ENCODE data around the gene ZFHX3.

Gene ZFHX3

GRCh38 chr16:72971370-72971769, 76.6 kb downstream of the ZFHX3 start:
- no peak overlapping the region for H3K4me3 Mint-ChIP-seq
- no peak overlapping the region for H3K27ac Mint-ChIP-seq
- no peak for ATAC-seq (replicated peaks)
- no peaks in the 10 kb centered on the region for H3K36me3 Mint-ChIP-seq
- H3K27me3 Mint-ChIP-seq: no peaks in the 10 kb centered on the region
- DNase-seq: no peak
- no peaks in the 10 kb centered on the region for H3K4me1 Mint-ChIP-seq
- H3K9me3 Mint-ChIP-seq: no peaks in the 10 kb centered on the region

DNA sequence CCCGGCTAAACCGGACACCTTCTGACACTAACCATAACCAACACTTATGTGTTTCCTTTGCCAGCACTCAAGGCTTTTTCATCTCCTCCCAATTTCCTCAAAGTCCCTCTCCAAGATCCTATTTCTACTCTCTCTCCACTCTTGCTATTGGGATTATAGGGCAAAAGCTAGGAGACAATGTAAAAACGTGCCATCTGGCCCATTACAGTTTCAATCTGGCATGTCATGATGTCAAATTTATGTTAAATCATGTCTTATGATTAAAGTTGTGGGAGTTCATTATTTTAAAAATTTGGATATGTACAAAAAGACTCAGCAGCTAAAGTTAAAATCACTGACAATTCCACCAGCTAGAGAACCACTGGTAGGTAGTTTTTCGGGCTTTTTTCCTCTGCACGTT, 77.3 kb downstream of the ZFHX3 start:
- H3K27me3 Mint-ChIP-seq: no peaks in the 10 kb centered on the region
- no peaks in the 10 kb centered on the region for H3K9me3 Mint-ChIP-seq
- ATAC-seq (replicated peaks): no peak
- no peaks in the 10 kb centered on the region for H3K4me1 Mint-ChIP-seq
- H3K36me3 Mint-ChIP-seq: no peaks in the 10 kb centered on the region
- DNase-seq: no peak
- no peak overlapping the region for H3K4me3 Mint-ChIP-seq
- H3K27ac Mint-ChIP-seq: no peak overlapping the region

GRCh38 chr16:72969812-72970211, 78.1 kb downstream of the ZFHX3 start:
- ATAC-seq (replicated peaks) (no peak), DNase-seq (no peak)
- H3K4me3 Mint-ChIP-seq: no peak overlapping the region
- no peaks in the 10 kb centered on the region for H3K27me3 Mint-ChIP-seq
- no peak overlapping the region for H3K27ac Mint-ChIP-seq
- H3K36me3 Mint-ChIP-seq: no peaks in the 10 kb centered on the region
- H3K9me3 Mint-ChIP-seq: no peaks in the 10 kb centered on the region
- no peaks in the 10 kb centered on the region for H3K4me1 Mint-ChIP-seq

DNA sequence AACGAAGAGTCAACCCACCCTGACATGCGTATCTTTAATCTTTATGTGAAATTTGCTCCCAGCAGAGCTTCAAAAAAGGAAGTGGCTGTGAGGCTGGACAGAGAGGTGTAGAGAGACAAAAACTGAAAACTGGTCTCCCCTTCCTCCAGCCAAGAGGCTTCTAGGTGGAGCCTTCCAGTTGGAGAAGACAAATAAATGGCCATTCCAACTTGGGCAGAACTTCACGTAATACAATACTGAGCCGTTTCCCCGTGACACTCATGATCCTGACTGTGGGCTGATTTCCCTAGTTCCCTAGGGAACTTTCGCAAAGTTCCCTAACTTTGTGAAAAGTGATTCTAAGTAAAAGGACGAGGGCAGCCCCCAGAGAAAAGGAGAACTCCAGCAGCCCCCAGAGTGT, 78.8 kb downstream of the ZFHX3 start:
- Mint-ChIP-seq H3K36me3 (no peaks in the 10 kb centered on the region), H3K4me1 (no peaks in the 10 kb centered on the region), H3K27me3 (no peaks in the 10 kb centered on the region), H3K27ac (no peak overlapping the region), H3K9me3 (no peaks in the 10 kb centered on the region), H3K4me3 (no peak overlapping the region)
- ATAC-seq (replicated peaks) (no peak), DNase-seq (no peak)

- H3K27me3 Mint-ChIP-seq: no peaks in the 10 kb centered on the region
- H3K9me3 Mint-ChIP-seq: no peaks in the 10 kb centered on the region
- H3K4me1 Mint-ChIP-seq: no peaks in the 10 kb centered on the region
- H3K36me3 Mint-ChIP-seq: no peaks in the 10 kb centered on the region
- H3K27ac Mint-ChIP-seq: no peak overlapping the region
- ATAC-seq (replicated peaks) (no peak), DNase-seq (no peak)
- H3K4me3 Mint-ChIP-seq: no peak overlapping the region
These were observed 80.0 kb downstream of the ZFHX3 start for GRCh38 chr16:72967941-72968340.

- H3K9me3 Mint-ChIP-seq: no peaks in the 10 kb centered on the region
- H3K27ac Mint-ChIP-seq: no peak overlapping the region
- no peaks in the 10 kb centered on the region for H3K27me3 Mint-ChIP-seq
- peaks cover 0 to 4% of the 10 kb centered on the region in 2 donors for H3K4me1 Mint-ChIP-seq
- H3K36me3 Mint-ChIP-seq: peaks cover 6 to 15% of the 10 kb centered on the region in 2 donors
- ATAC-seq (replicated peaks) (no peak), DNase-seq (no peak)
- H3K4me3 Mint-ChIP-seq: no peak overlapping the region
These were observed 84.2 kb downstream of the ZFHX3 start for GRCh38 chr16:72963533-72964315.

GRCh38 chr16:72962347-72962746, 85.6 kb downstream of the ZFHX3 start:
- no peak for ATAC-seq (replicated peaks)
- Mint-ChIP-seq H3K9me3 (no peaks in the 10 kb centered on the region), H3K4me1 (peaks cover 0 to 4% of the 10 kb centered on the region in 2 donors), H3K27me3 (no peaks in the 10 kb centered on the region), H3K27ac (no peak overlapping the region), H3K4me3 (no peak overlapping the region), H3K36me3 (peaks cover 9 to 24% of the 10 kb centered on the region in 2 donors)
- no peak for DNase-seq

GRCh38 chr16:72961863-72962262, 86.1 kb downstream of the ZFHX3 start:
- no peaks in the 10 kb centered on the region for H3K27me3 Mint-ChIP-seq
- no peak overlapping the region for H3K27ac Mint-ChIP-seq
- H3K4me3 Mint-ChIP-seq: no peak overlapping the region
- DNase-seq (no peak), ATAC-seq (replicated peaks) (no peak)
- peaks cover 0 to 4% of the 10 kb centered on the region in 2 donors for H3K4me1 Mint-ChIP-seq
- H3K9me3 Mint-ChIP-seq: no peaks in the 10 kb centered on the region
- H3K36me3 Mint-ChIP-seq: peaks cover 9 to 27% of the 10 kb centered on the region in 2 donors

DNA sequence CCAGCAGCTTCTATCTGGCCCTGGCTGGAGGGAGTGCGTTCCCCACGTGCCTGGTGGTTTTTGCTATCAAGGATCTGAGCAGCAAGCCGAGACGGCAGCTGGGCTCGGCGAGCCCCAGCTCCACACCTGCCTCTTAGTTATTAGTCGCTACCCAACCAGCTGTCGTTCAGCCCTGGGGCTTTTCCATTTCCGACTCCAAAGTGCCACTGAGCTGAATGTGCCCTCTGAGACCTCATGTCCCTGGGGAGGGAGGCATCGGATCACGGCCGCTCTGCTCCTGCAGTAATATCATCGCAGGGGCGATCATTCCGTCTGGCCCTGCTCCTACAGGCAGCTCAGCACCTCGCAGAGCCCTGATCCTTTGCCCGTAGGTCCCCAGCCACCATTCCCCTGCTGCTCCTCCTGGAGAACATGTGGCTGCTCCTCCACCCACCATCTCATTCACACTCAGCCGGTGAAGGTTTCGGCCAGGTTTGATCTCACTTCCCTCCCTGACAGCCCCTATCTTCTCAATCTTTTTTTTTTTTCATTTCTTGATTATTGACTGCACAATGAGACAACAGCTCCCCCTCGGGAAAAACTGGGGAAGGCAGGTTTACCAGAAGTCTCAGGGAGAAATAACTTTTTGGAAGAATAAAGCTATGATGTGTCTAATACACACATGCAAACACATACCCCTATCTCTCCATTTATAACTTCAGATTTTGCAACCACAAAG, 86.7 kb downstream of the ZFHX3 start:
- H3K4me3 Mint-ChIP-seq: no peak overlapping the region
- peaks cover 0 to 4% of the 10 kb centered on the region in 2 donors for H3K4me1 Mint-ChIP-seq
- no peaks in the 10 kb centered on the region for H3K9me3 Mint-ChIP-seq
- no peaks in the 10 kb centered on the region for H3K27me3 Mint-ChIP-seq
- peaks cover 9 to 27% of the 10 kb centered on the region in 2 donors for H3K36me3 Mint-ChIP-seq
- H3K27ac Mint-ChIP-seq: no peak overlapping the region
- DNase-seq (no peak), ATAC-seq (replicated peaks) (peak in 1 of 2 donors; percentile 39)

- Mint-ChIP-seq H3K9me3 (no peaks in the 10 kb centered on the region), H3K4me1 (peaks cover 0 to 4% of the 10 kb centered on the region in 2 donors), H3K4me3 (no peak overlapping the region), H3K36me3 (peaks cover 9 to 31% of the 10 kb centered on the region in 2 donors), H3K27ac (no peak overlapping the region), H3K27me3 (no peaks in the 10 kb centered on the region)
- ATAC-seq (replicated peaks): no peak
- no peak for DNase-seq
These were observed 87.8 kb downstream of the ZFHX3 start for GRCh38 chr16:72960101-72960500.

- ATAC-seq (replicated peaks) (no peak), DNase-seq (no peak)
- Mint-ChIP-seq H3K27me3 (no peaks in the 10 kb centered on the region), H3K4me3 (no peak overlapping the region), H3K27ac (no peak overlapping the region), H3K9me3 (no peaks in the 10 kb centered on the region), H3K4me1 (peaks cover 0 to 4% of the 10 kb centered on the region in 2 donors), H3K36me3 (peaks cover 9 to 31% of the 10 kb centered on the region in 2 donors)
These were observed 88.5 kb downstream of the ZFHX3 start for GRCh38 chr16:72959301-72959996.

DNA sequence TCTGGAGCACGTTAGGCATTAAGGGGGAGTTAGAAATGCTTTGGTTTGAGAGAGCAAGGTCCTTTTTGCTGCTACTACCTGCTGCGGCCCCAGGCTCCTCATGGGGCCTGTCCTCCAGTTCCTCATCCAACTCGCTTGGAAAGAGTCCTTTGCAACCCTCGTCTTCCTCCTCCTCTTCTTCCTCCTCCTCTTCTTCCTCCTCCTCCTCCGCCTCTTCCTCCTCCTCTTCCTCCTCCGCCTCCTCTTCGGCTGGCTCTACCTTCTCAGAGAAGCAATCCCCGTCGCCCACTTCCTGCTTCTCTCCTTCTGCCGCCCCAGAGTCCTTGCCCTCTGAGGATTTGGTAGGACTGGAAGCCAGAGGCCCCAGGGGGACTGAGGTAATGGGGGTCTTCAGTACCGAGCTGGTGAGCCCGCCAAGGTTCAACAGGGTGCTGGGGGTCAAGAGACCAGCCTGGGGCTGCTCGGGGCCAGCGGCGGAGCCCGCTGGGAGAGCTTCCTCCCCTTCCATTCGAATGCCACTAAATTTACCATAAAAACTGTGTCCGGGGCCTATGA, 89.3 kb downstream of the ZFHX3 start:
- peak overlapping the region; percentile 44 for H3K27ac Mint-ChIP-seq
- no peak overlapping the region for H3K4me3 Mint-ChIP-seq
- H3K27me3 Mint-ChIP-seq: no peaks in the 10 kb centered on the region
- peaks cover 9 to 31% of the 10 kb centered on the region in 2 donors for H3K36me3 Mint-ChIP-seq
- ATAC-seq (replicated peaks): no peak
- H3K9me3 Mint-ChIP-seq: no peaks in the 10 kb centered on the region
- no peak for DNase-seq
- peaks cover 0 to 4% of the 10 kb centered on the region in 2 donors for H3K4me1 Mint-ChIP-seq

DNA sequence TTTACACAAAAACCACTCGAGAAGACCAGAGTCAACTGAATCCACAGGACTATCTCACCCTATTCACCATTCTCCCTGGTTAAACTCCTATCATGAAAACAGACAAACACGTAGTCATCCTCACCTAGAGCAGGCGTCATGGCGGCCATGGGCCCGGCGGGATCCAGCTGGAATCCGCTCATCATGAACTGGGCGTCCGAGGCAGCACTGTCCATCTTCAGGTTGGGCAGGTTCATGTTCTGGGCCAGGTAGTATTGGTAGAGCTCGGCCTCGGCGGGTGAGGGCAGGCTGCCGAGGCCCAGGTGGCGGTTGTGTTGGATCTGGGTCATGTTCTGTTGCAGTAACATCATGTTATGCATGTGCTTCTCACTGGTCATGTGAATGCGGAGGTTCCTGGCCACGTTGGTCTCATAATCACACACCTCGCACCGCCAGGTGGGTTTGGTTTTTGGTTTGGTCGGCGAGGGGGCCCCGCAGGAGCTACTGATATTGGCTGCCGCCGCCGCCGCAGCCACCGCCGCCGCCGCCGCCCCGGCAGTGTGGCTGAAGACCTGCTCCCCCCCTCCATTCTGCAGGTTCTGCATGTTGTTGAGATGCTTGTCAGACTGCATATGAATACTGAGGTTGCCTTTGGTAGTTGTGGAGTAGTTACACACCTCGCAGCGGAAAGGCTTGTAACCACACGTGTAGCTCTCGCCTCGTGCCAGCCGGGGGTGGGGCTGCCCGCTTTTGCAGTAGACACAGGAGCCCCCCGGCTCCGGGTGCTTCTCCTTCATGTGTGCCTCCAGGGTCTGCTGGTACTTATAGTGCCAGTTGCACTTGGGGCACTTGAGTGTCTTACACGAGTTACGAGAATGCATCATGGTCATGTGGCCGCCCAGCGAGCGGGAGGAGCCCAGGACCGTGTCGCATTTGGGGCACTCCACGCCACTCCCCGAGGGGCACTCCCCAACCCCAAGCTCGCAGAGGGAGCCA, 90.3 kb downstream of the ZFHX3 start:
- ATAC-seq (replicated peaks) (no peak), DNase-seq (no peak)
- Mint-ChIP-seq H3K27me3 (no peaks in the 10 kb centered on the region), H3K4me1 (peaks cover 0 to 4% of the 10 kb centered on the region in 2 donors), H3K27ac (no peak overlapping the region), H3K36me3 (peaks cover 9 to 31% of the 10 kb centered on the region in 2 donors), H3K4me3 (no peak overlapping the region), H3K9me3 (no peaks in the 10 kb centered on the region)
